Uterus (tissue), 2 donors: ENCODE measurements around the gene FIBP.

Source experiments
- POLR2A ChIP-seq, 2 donors: fragments of 450-650 bp; IDR thresholded peaks; one replicate each; pipeline ENCODE4 v1.6.1; 2016; ENCODE audit warnings: antibody characterized with exemption in 2 of 2, mild to moderate bottlenecking in 1 of 2, moderate library complexity in 1 of 2
- TF ChIP-seq, protein P1 (sequence below), 4 experiments: fragments of 200-600 bp in 2 of 4; fragments of 450-650 bp in 2 of 4; sonication (generic) in 2 of 4; IDR thresholded peaks; one replicate each; pipeline ENCODE4 v1.5.1; 2016 to 2019; ENCODE audit warnings: antibody characterized with exemption in 4 of 4, mild to moderate bottlenecking in 2 of 4, moderate library complexity in 1 of 4

DNA sequence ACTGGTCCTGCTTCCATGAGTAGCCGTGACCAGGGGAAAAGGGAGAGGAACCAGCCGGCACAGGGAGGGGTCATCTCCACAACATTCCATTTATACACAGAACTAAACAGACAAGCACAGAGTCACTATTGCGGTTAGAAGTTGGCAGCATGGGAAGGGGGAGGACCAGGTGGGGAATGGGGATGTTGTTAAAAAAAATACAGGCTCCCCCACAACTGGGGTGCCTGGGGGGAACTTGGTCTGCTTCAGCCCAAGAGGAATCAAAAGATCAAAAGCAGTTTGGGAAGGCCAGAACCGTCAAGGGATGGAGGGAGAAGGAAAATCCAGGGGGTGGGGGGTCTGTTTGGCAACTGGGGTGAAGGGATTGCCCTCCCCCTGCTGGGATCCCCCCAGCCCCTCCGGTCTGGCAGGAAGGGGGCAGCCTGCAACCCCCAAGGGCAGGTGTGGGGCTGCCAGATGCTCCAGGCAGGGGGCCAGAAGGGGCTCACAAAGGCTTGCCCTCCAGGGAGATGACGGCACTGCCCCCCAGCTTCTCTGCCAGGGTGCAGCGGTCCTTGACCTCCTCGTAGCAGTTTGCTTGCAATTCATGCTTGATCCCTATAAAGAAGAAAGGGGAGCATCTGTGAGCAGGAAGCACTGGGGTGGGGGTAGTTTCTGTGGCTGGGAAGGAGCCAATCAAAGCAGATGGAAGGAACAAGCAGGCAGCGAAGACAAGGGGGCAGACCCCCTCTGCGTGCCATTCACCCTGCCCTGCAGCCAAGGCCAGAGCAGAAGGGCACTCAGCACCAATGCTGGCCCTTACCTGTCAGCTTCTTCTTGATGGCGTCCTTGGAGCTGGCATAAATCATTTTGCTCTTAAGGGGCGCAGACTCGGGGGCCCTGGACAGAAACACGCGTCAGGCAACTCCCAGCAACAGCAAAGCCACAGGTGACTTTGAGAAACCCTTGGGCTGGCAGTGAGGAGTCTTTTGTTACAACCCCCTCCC, 33.1 kb downstream of the FIBP start:
- TF ChIP-seq, protein P1, sequence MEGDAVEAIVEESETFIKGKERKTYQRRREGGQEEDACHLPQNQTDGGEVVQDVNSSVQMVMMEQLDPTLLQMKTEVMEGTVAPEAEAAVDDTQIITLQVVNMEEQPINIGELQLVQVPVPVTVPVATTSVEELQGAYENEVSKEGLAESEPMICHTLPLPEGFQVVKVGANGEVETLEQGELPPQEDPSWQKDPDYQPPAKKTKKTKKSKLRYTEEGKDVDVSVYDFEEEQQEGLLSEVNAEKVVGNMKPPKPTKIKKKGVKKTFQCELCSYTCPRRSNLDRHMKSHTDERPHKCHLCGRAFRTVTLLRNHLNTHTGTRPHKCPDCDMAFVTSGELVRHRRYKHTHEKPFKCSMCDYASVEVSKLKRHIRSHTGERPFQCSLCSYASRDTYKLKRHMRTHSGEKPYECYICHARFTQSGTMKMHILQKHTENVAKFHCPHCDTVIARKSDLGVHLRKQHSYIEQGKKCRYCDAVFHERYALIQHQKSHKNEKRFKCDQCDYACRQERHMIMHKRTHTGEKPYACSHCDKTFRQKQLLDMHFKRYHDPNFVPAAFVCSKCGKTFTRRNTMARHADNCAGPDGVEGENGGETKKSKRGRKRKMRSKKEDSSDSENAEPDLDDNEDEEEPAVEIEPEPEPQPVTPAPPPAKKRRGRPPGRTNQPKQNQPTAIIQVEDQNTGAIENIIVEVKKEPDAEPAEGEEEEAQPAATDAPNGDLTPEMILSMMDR (IDR thresholded peaks at IDR 0.05), result no peak
- no peak for TF ChIP-seq POLR2A (IDR thresholded peaks at IDR 0.05)
